ENCODE data around the gene KLK14.

The KLK14 gene

DNA sequence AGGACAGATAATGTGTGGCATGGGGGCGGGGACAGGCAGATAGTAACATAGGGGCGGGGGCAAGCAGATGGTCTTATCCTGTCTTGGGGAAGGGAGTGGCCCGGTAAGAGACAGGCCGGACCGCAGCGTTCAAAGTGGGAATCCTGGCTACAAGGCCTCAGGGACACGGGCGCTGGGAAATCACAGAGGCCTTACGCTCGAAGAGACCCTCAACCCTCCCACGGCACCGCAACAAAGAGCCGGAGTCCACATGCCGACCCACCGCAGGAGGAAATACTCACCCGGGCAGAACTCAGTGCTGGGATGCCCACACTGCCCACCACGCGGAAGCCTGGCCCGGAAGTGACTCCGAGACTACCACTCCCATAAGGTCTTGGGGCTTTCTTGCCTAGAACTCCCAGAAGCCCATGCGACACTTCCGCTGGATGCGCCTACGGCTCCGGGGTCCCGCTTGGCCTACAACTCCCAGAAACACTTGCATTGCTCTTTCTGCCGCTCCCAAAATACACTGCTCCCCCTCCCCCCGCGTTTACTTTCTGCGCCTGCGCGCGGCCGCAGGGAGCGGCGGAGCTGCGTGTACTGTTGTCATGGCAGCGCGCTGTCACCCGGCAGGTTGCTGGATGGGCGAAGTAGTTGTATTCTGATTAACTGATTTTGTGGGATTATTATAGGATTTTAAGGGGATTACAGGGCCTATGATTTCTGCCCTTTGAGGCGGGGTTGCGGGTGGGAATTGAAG lies 25.5 kb upstream of the KLK14 start, which contains the start of gene CTU1:
TSS of gene CTU1 (minus strand) at position 344 of the 739 bp plus-strand sequence. CDS start 3,840 bp downstream, outside the sequence.
- DNase-seq, result peak; percentile 97

DNA sequence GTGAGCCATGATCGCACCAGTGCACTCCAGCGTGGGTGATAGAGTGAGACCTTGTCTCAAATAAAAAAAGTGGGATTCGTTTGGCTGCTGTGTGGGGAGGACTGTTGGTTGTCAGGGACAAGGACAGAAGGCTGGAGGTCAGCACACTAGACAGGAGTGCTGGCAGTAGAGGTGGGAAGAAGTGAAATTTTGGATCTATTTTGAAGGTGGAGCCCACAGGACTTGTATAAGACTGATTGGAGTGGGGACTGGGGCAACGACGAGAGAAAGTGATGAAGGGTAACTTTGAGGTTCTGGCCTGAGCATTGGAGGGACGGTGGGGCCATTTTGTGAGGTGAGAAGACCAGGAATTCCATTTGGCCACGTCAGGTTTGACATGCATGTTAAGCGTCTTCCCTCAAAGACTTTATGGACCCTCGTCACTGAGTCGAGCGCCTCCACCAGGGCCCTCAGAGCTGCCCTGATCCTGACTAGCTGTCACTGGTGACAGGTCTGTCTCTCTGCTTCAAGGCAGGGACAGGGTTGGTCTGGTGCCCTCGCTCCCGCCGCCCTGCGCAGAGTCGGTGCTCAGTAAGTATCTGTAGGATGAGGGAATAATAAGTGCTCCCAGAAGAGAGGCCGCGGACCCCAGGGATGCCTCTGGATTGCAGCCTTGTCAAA lies 24.8 kb upstream of the KLK14 start:
- DNase-seq, result no peak

DNA sequence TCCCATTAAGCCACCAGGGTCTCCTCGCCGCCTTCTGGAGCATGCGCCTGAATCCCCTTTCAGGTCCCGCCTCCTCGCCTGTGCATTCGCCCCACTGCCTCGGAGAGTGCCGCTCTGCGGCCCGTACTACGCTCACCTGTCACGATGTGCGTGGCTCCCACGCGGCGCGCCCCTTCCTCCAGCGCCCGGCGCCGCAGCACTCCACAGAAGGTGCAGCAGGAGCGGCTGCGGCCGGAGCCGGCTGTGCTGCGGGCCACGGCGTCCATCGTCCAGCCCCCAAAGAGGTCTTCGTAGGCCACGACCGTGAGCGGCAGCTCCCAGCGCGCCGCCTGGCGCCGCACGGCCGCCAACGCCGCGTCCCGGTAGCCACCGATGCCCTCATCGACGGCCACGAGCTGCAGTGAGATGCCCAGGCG lies 21.2 kb upstream of the KLK14 start:
- DNase-seq, result no peak

DNA sequence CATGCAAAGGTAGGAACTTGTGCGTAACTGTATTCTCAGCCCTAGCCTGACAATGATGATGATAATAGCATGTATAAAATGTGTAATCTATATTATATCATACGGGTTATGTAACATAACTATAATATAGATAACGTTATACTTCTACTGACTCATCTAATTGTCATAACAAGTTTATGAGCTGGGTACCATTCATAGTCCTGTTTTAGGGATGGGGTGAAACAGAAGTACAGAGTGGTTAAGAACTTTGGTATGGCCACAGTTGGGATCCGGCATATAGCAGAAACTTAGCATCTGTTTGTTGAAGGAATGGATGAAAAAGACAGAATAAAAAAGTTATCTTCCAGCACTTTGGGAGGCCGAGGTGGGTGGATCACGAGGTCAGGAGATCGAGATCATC lies 20.3 kb upstream of the KLK14 start:
- DNase-seq, result no peak

DNA sequence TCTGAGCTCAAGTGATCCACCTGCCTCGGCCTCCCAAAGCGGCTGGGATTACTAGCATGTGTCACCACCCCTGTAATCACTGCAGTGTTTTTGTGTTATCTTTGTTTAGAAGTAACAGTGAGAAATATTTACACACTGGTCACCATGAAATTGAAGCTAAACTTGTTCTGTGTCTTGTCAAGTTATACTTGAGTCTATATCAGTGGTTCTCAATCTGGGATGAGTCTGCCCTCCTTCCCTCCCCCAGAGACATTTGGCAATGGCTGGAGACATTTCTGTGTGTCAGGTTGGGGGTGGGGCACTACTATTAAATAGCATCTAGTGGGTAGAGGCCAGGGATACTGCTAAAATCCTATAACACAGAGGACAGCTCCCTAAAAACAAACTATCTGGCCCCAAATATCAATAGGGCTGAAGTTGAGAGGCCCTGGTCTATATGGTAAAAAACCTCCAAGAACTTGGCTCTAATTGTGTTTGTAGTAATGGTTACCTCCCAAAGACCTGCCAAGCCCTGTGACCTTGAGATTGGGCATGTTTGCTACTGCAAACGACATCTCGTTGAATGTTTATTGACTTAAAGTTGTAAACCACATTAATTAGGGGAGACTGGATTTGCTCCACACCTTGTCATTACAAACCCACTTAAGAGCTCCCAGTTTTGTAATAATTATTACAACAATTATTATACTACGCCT lies 18.6 kb upstream of the KLK14 start:
- DNase-seq, result no peak

- no peak for DNase-seq
Measured at GRCh38 chr19:51100601-51101000, 17.9 kb upstream of the KLK14 start.

- no peak for DNase-seq
Measured at GRCh38 chr19:51099047-51099382, 16.3 kb upstream of the KLK14 start.

GRCh38 chr19:51098365-51099046 lies 15.8 kb upstream of the KLK14 start:
- peak; percentile 53 for DNase-seq

DNA sequence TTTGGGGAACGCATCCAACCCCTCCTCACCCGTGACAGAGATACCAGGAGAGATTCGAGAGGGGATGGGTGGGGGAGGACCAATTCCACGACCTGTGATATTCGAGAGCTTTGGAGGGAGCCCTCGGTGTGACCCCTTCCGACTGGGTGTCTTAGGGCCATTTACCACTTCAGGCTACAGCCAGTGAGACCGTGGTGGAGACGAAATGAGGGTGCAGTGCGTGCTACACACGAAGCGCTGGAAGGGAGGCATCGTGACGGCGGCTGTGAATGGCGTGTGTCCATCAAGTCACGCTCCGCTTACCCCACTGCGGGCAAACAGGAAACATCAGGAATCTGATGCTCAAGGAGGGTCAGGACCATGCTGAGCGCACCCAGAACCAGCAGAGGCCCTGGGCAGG lies 15.1 kb upstream of the KLK14 start:
- no peak for DNase-seq

- peak; percentile 82 for DNase-seq
Measured at GRCh38 chr19:51097166-51097738, 14.6 kb upstream of the KLK14 start.

- DNase-seq, result no peak
Measured at GRCh38 chr19:51096473-51097165, 13.9 kb upstream of the KLK14 start.

DNA sequence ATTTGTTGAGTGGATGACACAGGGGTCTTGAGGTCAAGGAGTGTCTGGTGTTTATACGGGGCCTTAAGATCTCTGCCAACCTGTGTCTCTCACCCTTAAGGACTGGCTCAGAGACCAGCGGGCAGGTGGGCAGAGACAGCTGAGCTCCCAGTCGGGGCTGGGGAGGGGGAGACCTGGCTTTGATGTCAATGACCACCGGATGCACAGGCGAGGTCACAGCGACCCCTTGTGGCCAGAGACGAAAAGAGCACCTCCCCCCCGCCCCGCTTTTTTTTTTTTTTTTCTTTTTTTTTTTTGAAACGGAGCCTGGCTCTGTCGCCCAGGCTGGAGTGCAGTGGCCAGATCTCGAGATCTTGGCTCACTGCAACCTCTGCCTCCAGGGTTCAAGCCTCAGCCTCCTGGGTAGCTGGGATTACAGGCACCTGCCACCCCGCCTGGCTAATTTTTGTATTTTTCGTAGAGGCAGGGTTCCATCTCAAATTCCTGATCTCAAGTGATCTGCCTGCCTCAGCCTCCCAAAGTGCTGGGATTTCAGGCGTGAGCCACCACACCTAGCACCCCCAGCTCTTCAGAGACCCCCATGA lies 12.1 kb upstream of the KLK14 start:
- DNase-seq, result peak; percentile 47

DNA sequence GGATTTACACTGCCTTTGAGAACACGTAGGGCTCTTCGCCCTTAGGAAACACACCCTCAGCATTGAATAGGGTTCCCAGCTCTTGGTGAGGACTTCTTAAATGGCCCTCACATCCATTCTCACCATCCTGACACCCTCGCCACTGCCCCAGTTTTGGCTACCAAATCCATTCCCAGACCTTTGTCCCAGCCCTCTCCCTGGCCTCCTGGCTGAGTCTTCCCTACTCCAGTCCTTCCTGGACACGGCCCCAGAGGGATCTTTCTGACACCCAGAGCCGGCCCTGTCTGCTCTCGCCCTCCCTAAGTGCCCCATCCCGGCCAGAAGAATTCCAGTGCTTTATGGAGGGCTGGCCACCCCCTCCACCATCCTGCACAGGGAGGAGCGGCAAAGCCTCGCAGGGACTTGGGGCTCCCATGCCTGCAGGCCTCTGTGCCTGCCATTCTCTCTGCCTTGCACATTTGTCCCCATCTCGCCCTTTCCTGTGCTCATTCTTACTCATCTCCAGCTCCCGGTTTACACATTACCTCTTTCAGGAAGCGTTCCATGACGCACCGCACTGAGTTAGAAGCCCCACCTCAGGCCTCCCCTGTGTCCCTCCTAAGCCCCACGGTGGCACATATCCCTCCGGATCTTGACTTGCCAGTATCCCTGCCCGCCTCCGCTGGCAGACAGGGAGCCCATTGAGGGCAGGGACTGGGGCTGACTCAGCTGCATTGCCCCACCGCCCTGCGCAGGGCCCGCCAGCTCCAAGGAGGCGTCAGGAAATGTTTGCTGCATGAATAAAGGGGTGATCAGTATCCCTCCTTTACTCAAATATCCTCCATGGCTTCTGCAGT lies 11.0 kb upstream of the KLK14 start:
- DNase-seq, result no peak

GRCh38 chr19:51093101-51093500 lies 10.4 kb upstream of the KLK14 start:
- DNase-seq, result no peak

GRCh38 chr19:51091895-51092873 lies 9.5 kb upstream of the KLK14 start:
- no peak for DNase-seq

DNA sequence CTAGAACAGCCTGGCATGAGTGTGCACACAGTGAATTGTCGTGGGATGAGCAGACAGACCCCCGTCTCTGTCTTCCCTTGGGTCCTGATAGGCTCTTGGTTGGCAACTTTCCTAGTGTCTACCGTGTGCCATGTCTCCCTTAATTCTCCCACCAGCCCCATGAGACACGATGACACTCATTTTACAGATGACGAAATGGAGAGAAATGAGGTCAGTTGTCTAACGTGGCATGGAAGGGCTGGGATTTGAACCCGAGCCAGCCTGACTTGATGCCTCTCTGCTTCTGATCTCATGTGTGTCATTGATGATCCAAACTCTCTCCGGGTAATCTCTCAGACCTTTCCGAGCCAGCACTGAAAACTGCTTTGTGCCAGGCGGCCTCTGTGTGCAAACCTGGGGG lies 8.4 kb upstream of the KLK14 start:
- DNase-seq, result no peak

- no peak for DNase-seq
Measured at GRCh38 chr19:51090471-51090870, 7.8 kb upstream of the KLK14 start.

DNA sequence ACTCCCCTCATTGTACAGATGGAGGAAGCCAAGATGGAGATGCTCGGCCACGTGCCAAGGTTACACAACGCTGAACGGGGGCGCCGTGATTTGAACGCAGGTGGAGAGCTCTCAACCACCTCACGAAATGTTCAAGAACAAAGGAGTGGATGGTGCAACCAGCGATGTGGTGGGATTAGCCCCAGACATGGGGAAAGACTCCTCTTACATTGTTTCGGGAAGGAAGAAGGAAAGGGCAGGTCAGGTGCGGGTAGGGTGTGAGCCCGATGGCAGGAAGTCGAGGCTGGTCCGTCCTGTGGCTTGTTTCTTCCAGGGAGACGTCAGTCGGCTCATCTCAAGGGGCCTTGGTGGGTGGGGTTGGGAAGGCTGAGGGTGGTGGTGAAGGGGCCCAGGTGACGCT lies 7.1 kb upstream of the KLK14 start:
- DNase-seq, result no peak

- DNase-seq, result no peak
Measured at GRCh38 chr19:51086153-51086850, 3.6 kb upstream of the KLK14 start.

Measured in CD4-positive, alpha-beta T cell treated with Interleukin-17A for 4 hours (primary cell).